Muscle of leg (tissue), 11 donors: Measurements from ENCODE around the gene KIAA0825. TPM values are rescaled to one million over a fixed set of nuclear protein-coding genes. Genes with fewer than 3 reads are reported as not detected.
"Not testable (repeated sequence)": the region's sequence is repeated elsewhere in the genome, so short reads cannot be mapped to it uniquely, and the experiment has no call there.

Experiments
- DNase-seq: peaks from one replicate; pipeline ENCODE4 v3.0.0; 2013
- H3K27ac ChIP-seq: one replicate; pipeline ENCODE4 v1.5.1; 2013; ENCODE audit warnings: mild to moderate bottlenecking, low read length, control low read depth
- H3K27me3 ChIP-seq: one replicate; pipeline ENCODE4 v1.6.1; 2013; ENCODE audit warnings: low read length; ENCODE audit not compliant: control insufficient read depth, insufficient read depth
- H3K36me3 ChIP-seq: one replicate; pipeline ENCODE4 v1.6.1; 2013; ENCODE audit warnings: low read length; ENCODE audit not compliant: control insufficient read depth, insufficient read depth
- H3K4me1 ChIP-seq: one replicate; pipeline ENCODE4 v1.6.1; 2013; ENCODE audit warnings: low read length; ENCODE audit not compliant: control insufficient read depth, insufficient read depth
- H3K4me3 ChIP-seq: one replicate; pipeline ENCODE4 v1.5.1; 2013; ENCODE audit warnings: low read length, control low read depth
- H3K9me3 ChIP-seq: replicated peaks from 2 replicates; pipeline ENCODE4 v1.6.1; 2013; ENCODE audit warnings: low read depth, low read length; ENCODE audit not compliant: control insufficient read depth
- WGBS: methylation state at CpG from one replicate; pipeline ENCODE4 v1.1.5; 2013; ENCODE audit warnings: missing lambda C conversion rate; ENCODE audit not compliant: insufficient coverage; 5-methylcytosine and 5-hydroxymethylcytosine counted together
- polyA plus RNA-seq, 8 donors: library from polyadenylated mRNA; unstranded; fragments of 120-200 nt; gene quantifications; one replicate each; pipeline versions ENCODE4 v1.2.1 to v1.2.3, GENCODE V29; 2013; ENCODE audit warnings: inconsistent platforms in 1 of 8, low replicate concordance in 1 of 8; ENCODE audit not compliant: insufficient read length in 8 of 8, insufficient read depth in 1 of 8
- total RNA-seq: library from RNA; stranded (reverse); fragments of 120-200 nt; gene quantifications from one replicate; pipeline ENCODE4 v1.2.4, GENCODE V29; 2013

KIAA0825 gene
- total and polyA plus RNA-seq, 9 donors: 1.6 to 5.6 (median 2.2) TPM

- H3K27me3 ChIP-seq: no peaks in the 10 kb centered on the region
- DNase-seq: no peak
- H3K27ac ChIP-seq: no peak overlapping the region
- no peaks in the 10 kb centered on the region for H3K4me1 ChIP-seq
- no peak overlapping the region for H3K4me3 ChIP-seq
- H3K9me3 ChIP-seq: peaks cover 2% of the 10 kb centered on the region
- no peaks in the 10 kb centered on the region for H3K36me3 ChIP-seq
- 93% methylated on average over 6 of the region's 7 CpGs for whole genome bisulfite sequencing
Observed at GRCh38 chr5:94595281-94595840, 23.0 kb downstream of the KIAA0825 start.

DNA sequence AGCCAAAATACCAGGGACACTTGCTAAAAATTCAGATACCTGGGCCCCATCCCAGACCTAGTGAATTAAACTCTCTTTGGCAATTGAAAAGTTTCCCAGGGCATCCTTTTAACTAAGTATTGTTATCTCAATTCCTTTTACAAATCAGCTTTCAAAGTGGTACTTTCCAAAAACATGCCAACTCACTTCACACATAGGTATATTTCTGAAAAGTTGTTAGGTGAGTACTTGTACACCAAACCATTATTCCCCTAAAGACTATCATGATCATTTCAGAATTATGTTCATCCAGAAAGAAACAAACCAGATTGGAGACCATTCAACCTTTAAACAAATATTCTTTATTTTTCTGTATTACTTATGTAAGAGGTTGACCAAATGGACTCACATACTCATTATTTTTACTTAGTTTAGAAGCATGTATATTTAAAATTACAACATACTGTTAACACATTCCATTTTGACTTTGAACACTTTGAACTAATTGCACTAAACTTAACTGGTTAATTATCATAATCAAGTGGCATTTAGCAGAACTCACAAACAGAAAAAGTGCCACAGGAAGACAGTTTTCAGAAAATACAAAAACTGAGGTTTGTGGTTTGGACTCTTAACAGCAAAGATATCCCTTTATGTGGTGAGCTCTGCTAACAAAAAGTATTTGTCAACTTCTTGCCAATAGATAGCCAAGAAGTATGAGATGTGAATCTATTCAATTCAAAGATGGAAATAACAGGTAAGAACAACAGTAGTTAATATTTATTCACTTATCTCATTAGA lies 40.7 kb downstream of the KIAA0825 start:
- Histone ChIP-seq H3K9me3 (no peaks in the 10 kb centered on the region), H3K27ac (no peak overlapping the region), H3K27me3 (no peaks in the 10 kb centered on the region), H3K4me3 (no peak overlapping the region), H3K4me1 (no peaks in the 10 kb centered on the region), H3K36me3 (no peaks in the 10 kb centered on the region)
- DNase-seq: no peak

DNA sequence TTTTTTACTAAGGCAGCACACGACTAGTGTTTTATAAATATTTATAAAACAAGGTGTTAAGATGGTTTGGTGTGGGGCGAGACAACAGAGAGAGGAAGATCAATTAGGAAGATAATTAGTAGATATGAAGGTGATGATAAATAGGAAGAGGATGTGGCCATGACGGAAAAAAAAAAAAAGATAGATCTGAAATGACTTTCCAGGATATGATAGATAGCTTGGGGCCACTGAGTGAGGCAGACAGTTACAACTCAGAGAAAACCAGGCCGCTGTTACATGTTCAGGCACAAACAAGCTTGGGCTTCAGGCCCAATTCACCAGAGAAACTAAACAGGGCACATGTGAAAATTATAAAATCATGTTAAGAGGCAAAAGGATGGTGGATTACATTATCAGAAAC lies 43.2 kb downstream of the KIAA0825 start:
- no peak for DNase-seq
- no peaks in the 10 kb centered on the region for H3K4me1 ChIP-seq
- WGBS: 87% methylated on average over 3 of the region's 4 CpGs
- H3K27me3 ChIP-seq: no peaks in the 10 kb centered on the region
- H3K9me3 ChIP-seq: no peaks in the 10 kb centered on the region
- no peaks in the 10 kb centered on the region for H3K36me3 ChIP-seq
- H3K4me3 ChIP-seq: no peak overlapping the region
- no peak overlapping the region for H3K27ac ChIP-seq

- WGBS: 40% methylated on average over 1 of the region's 1 CpG
- H3K27me3 ChIP-seq, DNase-seq, H3K36me3 ChIP-seq, H3K27ac ChIP-seq, H3K9me3 ChIP-seq, H3K4me3 ChIP-seq, H3K4me1 ChIP-seq: not testable (repeated sequence)
Observed at GRCh38 chr5:94573349-94573748, 45.1 kb downstream of the KIAA0825 start.

DNA sequence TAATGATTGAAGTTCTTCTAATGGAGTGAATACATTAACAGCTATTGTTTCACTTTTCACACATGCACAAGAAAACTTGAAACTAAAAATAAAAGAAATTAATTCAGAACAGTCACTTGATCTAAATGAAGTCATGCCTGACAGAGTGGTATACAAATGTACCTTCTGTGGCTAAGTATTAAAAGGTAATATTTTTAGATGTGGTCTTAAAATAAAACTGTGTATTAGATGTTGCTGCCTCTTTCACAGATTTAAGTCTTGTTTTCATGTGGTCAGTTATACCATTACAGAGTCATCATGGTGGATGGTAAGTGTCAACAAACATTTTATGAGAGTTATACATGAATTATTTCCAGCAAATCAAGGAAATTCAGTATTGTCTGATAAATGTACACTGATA lies 47.0 kb downstream of the KIAA0825 start:
- Histone ChIP-seq H3K9me3 (no peaks in the 10 kb centered on the region), H3K27ac (no peak overlapping the region), H3K4me3 (no peak overlapping the region), H3K36me3 (no peaks in the 10 kb centered on the region), H3K4me1 (no peaks in the 10 kb centered on the region), H3K27me3 (no peaks in the 10 kb centered on the region)
- no peak for DNase-seq

GRCh38 chr5:94564812-94565211 lies 53.6 kb downstream of the KIAA0825 start:
- no peaks in the 10 kb centered on the region for H3K27me3 ChIP-seq
- no peaks in the 10 kb centered on the region for H3K9me3 ChIP-seq
- H3K4me1 ChIP-seq: no peaks in the 10 kb centered on the region
- no peak for DNase-seq
- no peaks in the 10 kb centered on the region for H3K36me3 ChIP-seq
- no peak overlapping the region for H3K27ac ChIP-seq
- H3K4me3 ChIP-seq: no peak overlapping the region
- WGBS: no CpG with 5 or more reads among the region's 1 CpG

- H3K9me3 ChIP-seq: no peaks in the 10 kb centered on the region
- WGBS: no CpG with 5 or more reads among the region's 2 CpGs
- no peak overlapping the region for H3K27ac ChIP-seq
Observed at GRCh38 chr5:94562327-94562971, 56.0 kb downstream of the KIAA0825 start.

DNA sequence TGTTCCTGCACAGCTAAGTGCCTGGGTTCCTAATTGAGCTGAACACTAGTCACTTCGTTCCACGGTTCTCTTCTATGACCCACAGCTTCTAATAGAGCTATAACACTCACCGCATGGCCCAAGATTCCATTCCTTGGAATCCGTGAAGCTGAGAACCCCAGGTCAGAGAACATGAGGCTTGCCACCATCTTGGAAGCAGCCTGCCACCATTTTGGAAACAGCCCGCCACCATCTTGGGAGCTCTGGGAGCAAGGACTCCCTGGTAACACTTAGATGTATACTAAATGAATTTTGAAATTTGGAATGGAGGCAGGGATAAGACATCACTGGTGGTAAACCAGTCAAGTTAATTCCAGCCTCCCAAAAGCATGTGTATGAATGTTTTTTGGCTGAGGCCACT lies 60.4 kb downstream of the KIAA0825 start:
- Histone ChIP-seq H3K4me1 (no peaks in the 10 kb centered on the region), H3K36me3 (no peaks in the 10 kb centered on the region), H3K27me3 (no peaks in the 10 kb centered on the region), H3K27ac (no peak overlapping the region), H3K4me3 (no peak overlapping the region), H3K9me3 (no peaks in the 10 kb centered on the region)
- 97% methylated on average over 5 of the region's 5 CpGs for WGBS
- no peak for DNase-seq

More at GRCh38 chr5:94562327-94562971, 56.0 kb downstream of the KIAA0825 start:
- Histone ChIP-seq H3K4me1 (no peaks in the 10 kb centered on the region), H3K4me3 (no peak overlapping the region), H3K36me3 (no peaks in the 10 kb centered on the region), H3K27me3 (no peaks in the 10 kb centered on the region)
- no peak for DNase-seq

DNA sequence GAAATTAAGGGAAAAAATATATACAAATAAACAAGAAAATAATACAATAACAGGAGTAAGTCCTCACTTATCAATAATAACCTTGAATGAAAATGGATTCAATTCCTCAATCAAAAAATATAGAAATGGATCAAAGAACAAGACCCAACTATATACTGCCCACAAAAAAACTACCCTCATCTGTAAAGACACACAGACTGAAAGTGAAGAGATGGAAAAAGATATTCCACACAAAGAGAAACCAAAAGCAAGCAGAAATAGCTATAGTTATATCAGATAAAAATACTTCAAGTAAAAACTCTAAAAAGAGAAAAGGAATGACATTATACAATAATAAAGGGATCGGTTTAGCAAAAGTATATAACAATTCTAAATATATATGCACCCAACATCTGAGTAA lies 66.5 kb downstream of the KIAA0825 start:
- Histone ChIP-seq H3K27ac (no peak overlapping the region), H3K27me3 (no peaks in the 10 kb centered on the region), H3K4me1 (no peaks in the 10 kb centered on the region), H3K4me3 (no peak overlapping the region), H3K9me3 (peaks cover 3% of the 10 kb centered on the region), H3K36me3 (no peaks in the 10 kb centered on the region)
- no peak for DNase-seq
- no CpG with 5 or more reads among the region's 1 CpG for WGBS

DNA sequence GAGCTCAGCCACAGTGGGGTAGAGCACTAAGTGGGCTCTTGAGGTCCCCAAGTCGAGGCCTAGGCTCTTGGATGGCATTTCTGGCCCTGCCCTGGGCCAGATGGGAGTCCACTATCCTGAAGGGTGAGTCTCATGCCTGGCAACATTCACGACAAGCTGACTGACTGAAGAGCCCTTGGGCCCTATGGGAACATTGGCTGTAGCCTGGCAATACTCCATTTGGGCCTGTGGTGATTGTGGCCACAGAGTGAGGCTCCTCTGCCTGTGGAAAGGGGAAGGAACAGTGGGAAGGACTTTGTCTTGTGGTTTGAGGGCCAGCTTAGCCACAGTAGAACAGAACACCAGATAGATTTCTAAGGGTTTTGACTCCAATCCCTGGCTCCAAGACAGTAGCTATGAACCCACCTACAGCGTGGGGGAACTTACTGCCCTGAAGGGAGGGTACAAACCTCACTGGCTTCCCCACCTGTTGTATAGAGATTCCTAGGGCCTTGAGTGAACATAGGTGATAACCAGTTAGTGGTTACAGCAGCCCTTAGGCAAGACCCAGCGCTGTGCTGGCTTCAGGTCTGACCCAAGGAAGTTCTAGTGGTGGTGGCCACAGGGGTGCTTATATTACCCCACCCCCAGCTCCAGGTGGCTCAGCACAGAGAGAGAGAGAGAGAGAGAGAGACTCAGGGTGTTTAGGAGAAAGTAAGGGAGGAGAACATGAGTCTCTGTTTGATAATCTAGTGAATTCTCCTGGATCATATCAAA lies 72.4 kb downstream of the KIAA0825 start:
- 50% methylated on average over 1 of the region's 4 CpGs for WGBS
- no peak overlapping the region for H3K27ac ChIP-seq
- DNase-seq: peak; percentile 11

More for the DNA sequence above, 72.4 kb downstream of the KIAA0825 start:
- Histone ChIP-seq H3K4me1 (peaks cover 3% of the 10 kb centered on the region), H3K27me3 (no peaks in the 10 kb centered on the region), H3K36me3 (no peaks in the 10 kb centered on the region), H3K9me3 (peaks cover 5% of the 10 kb centered on the region), H3K4me3 (no peak overlapping the region)
